ENCODE data around the gene FAM3D. TPM values are rescaled to one million over a fixed set of nuclear protein-coding genes. Genes with fewer than 3 reads are reported as not detected.

FAM3D gene
- total and polyA plus RNA-seq, 10 of the 15 experiments (the other 5 are each of a cell fraction or from before 2014, with no cell fraction given): 0.04 to 0.07 TPM; not detected in 8

DNA sequence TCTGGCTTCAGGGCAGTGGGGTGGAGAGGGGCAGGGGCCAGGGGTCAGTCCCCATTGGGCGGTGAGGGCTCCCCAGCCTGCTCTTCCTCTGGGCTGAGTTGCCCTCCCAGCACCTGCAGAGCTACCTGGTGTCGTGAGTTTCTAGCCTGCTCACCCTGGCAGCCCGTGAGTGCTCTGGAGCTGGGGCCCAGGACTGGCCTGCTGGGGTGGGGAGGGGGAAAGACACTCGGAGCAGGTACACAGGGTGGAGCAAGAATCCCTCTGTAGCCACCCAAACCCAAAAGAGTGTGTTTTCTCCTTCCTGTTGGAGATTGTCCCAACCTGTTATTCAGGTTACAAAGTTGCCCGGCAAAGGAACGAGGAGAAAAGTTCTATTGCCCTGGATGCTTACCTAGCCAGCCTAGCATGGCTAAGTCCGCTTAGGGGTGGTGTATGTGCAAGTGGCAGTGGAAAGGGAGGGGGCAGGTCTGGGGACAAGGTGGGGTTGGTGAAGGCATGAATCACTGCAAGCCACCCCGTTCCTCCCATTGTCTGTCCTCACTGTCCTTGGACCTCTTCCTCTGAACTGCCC, 8.9 kb downstream of the FAM3D start:
- Histone ChIP-seq H3K9me3 (replicated peaks; ENCODE audit: control insufficient read depth, insufficient read depth, low read length) (no peaks in the 10 kb centered on the region; the same call in 2 of the 3 replicates), H4K20me1 (ENCODE audit: control insufficient read depth, insufficient read depth) (no peaks in the 10 kb centered on the region), H3K79me2 (ENCODE audit: control insufficient read depth, insufficient read depth, low read length) (no peaks in the 10 kb centered on the region), H3K4me2 (ENCODE audit: control insufficient read depth, insufficient read depth) (no peak overlapping the region), H3K9ac (ENCODE audit: control insufficient read depth, insufficient read depth, low read length) (no peak overlapping the region), H3K27me3 (replicated peaks in 1 of 2; ENCODE audit: control insufficient read depth in 2 of 2, insufficient read depth in 2 of 2, low read length in 1 of 2) (peaks cover 2 to 6% of the 10 kb centered on the region in 2 experiments; a peak in 2 of 4 replicates), H2AFZ (ENCODE audit: control insufficient read depth, low read depth, low read length) (no peak overlapping the region), H3K36me3 (ENCODE audit: control insufficient read depth in 2 of 2, insufficient read depth in 2 of 2, low read length in 1 of 2) (no peaks in the 10 kb centered on the region), H3K27ac (ENCODE audit: control insufficient read depth, insufficient read depth) (no peak overlapping the region), H3K4me3 (no peak overlapping the region), H3K4me1 (ENCODE audit: control insufficient read depth, insufficient read depth, low read length) (no peaks in the 10 kb centered on the region)
- TF ChIP-seq SMC3 (IDR thresholded peaks at IDR 0.05; ENCODE audit: borderline replicate concordance, low read length) (no peak), CHD4 (IDR thresholded peaks at IDR 0.05) (no peak), GATAD2B (conservative IDR thresholded peaks at IDR 0.05; ENCODE audit: low read depth) (no peak), JUNB (IDR thresholded peaks at IDR 0.05) (no peak), FOXK2 (IDR thresholded peaks at IDR 0.05) (no peak), KLF5 (IDR thresholded peaks at IDR 0.05; ENCODE audit: partially characterized antibody) (no peak), RUNX3 (IDR thresholded peaks at IDR 0.05; ENCODE audit: low read length) (no peak), EGR1 (IDR thresholded peaks at IDR 0.05; ENCODE audit: borderline replicate concordance in 1 of 2, low read depth in 2 of 2, low read length in 2 of 2) (no peak), NFXL1 (IDR thresholded peaks at IDR 0.05; ENCODE audit: borderline replicate concordance) (no peak)
- TF ChIP-seq, protein P1, sequence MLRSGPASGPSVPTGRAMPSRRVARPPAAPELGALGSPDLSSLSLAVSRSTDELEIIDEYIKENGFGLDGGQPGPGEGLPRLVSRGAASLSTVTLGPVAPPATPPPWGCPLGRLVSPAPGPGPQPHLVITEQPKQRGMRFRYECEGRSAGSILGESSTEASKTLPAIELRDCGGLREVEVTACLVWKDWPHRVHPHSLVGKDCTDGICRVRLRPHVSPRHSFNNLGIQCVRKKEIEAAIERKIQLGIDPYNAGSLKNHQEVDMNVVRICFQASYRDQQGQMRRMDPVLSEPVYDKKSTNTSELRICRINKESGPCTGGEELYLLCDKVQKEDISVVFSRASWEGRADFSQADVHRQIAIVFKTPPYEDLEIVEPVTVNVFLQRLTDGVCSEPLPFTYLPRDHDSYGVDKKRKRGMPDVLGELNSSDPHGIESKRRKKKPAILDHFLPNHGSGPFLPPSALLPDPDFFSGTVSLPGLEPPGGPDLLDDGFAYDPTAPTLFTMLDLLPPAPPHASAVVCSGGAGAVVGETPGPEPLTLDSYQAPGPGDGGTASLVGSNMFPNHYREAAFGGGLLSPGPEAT (IDR thresholded peaks at IDR 0.05; ENCODE audit: low read depth): no peak
- TF ChIP-seq, protein P2, sequence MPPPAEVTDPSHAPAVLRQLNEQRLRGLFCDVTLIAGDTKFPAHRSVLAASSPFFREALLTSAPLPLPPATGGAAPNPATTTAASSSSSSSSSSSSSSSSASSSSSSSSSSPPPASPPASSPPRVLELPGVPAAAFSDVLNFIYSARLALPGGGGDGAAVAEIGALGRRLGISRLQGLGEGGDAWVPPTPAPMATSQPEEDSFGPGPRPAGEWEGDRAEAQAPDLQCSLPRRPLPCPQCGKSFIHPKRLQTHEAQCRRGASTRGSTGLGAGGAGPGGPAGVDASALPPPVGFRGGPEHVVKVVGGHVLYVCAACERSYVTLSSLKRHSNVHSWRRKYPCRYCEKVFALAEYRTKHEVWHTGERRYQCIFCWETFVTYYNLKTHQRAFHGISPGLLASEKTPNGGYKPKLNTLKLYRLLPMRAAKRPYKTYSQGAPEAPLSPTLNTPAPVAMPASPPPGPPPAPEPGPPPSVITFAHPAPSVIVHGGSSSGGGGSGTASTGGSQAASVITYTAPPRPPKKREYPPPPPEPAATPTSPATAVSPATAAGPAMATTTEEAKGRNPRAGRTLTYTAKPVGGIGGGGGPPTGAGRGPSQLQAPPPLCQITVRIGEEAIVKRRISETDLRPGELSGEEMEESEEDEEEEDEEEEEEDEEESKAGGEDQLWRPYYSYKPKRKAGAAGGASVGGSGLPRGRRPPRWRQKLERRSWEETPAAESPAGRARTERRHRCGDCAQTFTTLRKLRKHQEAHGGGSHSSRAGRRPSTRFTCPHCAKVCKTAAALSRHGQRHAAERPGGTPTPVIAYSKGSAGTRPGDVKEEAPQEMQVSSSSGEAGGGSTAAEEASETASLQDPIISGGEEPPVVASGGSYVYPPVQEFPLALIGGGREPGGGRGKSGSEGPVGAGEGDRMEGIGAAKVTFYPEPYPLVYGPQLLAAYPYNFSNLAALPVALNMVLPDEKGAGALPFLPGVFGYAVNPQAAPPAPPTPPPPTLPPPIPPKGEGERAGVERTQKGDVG (CRISPR knock-in tag; IDR thresholded peaks at IDR 0.05): no peak
- TF ChIP-seq, protein P3, sequence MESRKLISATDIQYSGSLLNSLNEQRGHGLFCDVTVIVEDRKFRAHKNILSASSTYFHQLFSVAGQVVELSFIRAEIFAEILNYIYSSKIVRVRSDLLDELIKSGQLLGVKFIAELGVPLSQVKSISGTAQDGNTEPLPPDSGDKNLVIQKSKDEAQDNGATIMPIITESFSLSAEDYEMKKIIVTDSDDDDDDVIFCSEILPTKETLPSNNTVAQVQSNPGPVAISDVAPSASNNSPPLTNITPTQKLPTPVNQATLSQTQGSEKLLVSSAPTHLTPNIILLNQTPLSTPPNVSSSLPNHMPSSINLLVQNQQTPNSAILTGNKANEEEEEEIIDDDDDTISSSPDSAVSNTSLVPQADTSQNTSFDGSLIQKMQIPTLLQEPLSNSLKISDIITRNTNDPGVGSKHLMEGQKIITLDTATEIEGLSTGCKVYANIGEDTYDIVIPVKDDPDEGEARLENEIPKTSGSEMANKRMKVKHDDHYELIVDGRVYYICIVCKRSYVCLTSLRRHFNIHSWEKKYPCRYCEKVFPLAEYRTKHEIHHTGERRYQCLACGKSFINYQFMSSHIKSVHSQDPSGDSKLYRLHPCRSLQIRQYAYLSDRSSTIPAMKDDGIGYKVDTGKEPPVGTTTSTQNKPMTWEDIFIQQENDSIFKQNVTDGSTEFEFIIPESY (IDR thresholded peaks at IDR 0.05): no peak
- ChIA-PET RAD21 (ENCODE audit: unreplicated experiment) (no interaction called here), CTCF (no interaction called here), POLR2A (no interaction called here), SMC1A (ENCODE audit: uncharacterized antibody, unreplicated experiment) (no interaction called here)
- in situ Hi-C loops (cut with MboI): no loop called here
- BruUV-seq (replicated peaks): no TSS peak
- intact Hi-C loops (cut with micrococcal nuclease; ENCODE audit: unreplicated experiment): no loop called here
- ATAC-seq (no peak), DNase-seq (ENCODE audit: low read depth, low spot score) (no peak), FAIRE-seq (no peak)
- 31% methylated on average over 8 of the region's 8 CpGs for WGBS (ENCODE audit: insufficient coverage, insufficient replicate concordance, low lambda C conversion rate, missing lambda C conversion rate)
